Kidney tubule cell (primary cell): ENCODE measurements around the gene CACNB4.

Experiments
- DNase-seq: peaks from one replicate; pipeline ENCODE4 v3.0.0-alpha.2; 2018; ENCODE audit warnings: low spot score

CACNB4 gene

DNA sequence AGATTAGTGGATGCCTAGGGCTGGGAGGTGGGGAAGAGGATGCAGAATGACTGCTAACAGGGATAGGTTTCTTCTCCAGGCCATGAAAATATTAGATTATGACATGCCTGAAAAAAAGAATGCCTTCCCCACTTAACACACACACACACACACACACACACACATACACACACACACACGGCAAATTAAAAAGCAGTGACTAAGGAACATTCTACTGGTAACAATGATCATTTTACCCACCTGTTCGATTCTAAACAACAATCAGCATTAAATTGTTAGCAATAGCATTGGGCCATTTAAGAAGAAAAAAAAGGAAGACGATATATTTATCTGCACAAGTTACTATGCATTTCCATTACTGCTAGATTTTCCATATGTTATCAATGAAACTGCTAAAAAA lies 10.8 kb downstream of the CACNB4 start:
- no peak for DNase-seq

DNA sequence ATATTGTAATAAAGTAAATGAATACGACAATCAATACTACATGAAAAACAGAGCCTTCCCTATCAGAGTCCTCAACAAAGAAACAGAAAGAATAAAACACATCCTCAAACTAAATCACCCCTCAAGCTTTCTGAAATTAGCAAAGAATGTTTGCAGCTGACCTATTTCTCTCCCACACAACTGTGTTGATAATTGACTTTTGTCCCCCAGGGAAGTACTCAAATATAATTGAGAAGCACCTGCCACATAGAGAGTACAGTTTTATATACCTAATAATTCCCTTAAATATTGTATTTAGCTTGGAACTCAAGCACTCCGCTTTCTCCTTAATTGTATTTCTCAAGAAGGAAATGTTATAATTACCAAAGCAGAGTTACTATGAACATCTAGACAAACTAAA lies 12.6 kb downstream of the CACNB4 start:
- no peak for DNase-seq

- no peak for DNase-seq
Measured at GRCh38 chr2:152084076-152084475, 14.8 kb downstream of the CACNB4 start.

- DNase-seq, result no peak
Measured at GRCh38 chr2:152083202-152083875, 15.5 kb downstream of the CACNB4 start.

DNA sequence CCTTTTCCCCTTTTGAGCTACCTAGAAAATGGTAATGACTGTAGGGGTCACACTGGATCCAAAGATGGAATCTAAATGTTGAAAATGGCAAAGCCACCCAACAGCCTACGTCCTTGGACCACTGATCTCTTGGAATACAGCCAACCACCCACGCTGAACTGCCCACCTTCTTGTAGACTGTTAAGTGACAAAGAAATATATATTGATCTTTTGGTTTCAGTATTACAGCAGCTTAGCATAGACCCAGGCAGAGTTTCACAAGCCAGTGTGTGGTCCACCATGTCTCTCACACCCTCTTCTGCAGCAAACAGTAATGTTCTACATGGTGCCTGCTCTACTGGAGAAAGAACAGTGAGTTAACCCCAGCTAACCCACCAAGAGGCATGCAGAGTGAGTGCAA lies 20.2 kb downstream of the CACNB4 start:
- no peak for DNase-seq

GRCh38 chr2:152078023-152078422 lies 20.8 kb downstream of the CACNB4 start:
- DNase-seq, result no peak

- no peak for DNase-seq
Measured at GRCh38 chr2:152075461-152076050, 23.3 kb downstream of the CACNB4 start.

DNA sequence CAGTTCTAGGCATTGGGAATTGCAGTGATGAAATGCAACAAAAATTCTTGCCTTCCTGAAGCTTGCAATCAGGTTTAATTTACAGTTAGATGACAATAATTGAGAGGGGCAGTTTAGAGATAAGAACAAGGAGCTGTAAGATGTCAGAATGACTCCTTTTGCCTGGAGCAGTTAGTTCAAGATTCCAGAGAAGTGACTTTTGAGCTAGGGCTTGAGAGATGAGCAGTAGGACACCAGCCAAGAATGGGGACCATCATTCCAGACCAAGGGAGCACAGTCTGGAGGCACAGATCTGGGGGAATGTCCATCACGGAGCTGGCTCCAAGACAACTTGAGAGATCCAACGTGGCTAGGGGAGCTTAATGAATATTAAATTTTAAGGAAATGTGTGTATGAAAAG lies 26.8 kb downstream of the CACNB4 start:
- no peak for DNase-seq

DNA sequence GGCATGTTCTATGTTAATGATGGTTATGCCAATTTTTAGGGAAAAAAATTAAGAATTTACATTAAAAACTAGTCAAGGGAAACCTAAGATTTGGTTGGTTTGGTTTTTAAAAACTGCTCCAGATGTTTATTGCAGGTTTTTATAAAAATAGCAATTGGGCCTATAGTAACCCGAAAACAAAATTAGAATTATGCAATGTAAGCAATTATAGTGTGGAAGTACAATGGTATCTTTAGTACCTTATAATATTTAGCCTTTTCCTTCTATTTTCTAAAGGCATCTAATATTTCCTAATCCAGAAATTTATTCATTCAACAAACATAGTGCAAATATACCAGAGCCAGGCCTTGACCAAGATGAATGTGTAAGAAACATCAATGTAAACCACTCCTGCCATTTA lies 27.3 kb downstream of the CACNB4 start:
- no peak for DNase-seq

- DNase-seq, result no peak
Measured at GRCh38 chr2:152071092-152071491, 27.8 kb downstream of the CACNB4 start.

DNA sequence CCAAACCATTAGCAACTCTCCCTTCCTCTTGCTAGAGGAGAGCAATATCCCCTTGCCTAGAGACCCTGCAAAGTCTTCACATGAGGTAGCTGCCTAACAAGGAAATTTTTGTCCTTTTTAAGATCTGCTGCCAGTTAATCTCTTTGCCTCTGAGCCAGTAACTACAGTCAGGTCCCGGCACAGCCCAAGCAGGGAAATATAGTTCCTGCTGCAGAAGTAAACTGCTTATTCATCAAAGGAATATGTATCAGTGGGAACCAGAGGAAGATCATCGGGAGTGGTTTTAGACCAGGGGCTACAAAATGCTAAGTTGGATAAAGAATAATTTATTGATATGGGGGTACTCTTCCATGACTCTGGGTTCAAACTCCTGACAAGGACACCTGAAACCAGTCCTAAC lies 30.6 kb downstream of the CACNB4 start:
- no peak for DNase-seq

GRCh38 chr2:152067823-152068222 lies 31.0 kb downstream of the CACNB4 start:
- no peak for DNase-seq

DNA sequence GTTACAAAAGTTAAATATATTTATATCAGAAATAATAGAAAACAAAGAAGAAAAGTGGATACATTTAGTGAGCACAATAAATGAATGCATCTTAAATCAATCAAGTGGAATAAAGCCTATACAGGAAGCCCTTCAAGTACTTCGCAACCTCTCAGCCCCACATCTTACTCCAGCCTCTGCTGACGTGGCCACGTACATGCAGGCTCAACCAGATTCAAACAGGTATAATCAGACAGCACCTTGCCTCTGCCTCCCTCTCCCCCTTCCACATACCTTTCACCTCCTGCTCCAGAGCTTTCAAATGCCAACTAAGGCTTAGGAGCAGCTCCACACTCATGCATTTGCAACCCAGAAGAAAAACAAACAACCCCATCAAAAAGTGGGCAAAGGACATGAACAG lies 32.9 kb downstream of the CACNB4 start:
- no peak for DNase-seq

GRCh38 chr2:152064001-152064400 lies 34.8 kb downstream of the CACNB4 start:
- DNase-seq, result no peak

- DNase-seq, result no peak
Measured at GRCh38 chr2:152063325-152063924, 35.4 kb downstream of the CACNB4 start.

DNA sequence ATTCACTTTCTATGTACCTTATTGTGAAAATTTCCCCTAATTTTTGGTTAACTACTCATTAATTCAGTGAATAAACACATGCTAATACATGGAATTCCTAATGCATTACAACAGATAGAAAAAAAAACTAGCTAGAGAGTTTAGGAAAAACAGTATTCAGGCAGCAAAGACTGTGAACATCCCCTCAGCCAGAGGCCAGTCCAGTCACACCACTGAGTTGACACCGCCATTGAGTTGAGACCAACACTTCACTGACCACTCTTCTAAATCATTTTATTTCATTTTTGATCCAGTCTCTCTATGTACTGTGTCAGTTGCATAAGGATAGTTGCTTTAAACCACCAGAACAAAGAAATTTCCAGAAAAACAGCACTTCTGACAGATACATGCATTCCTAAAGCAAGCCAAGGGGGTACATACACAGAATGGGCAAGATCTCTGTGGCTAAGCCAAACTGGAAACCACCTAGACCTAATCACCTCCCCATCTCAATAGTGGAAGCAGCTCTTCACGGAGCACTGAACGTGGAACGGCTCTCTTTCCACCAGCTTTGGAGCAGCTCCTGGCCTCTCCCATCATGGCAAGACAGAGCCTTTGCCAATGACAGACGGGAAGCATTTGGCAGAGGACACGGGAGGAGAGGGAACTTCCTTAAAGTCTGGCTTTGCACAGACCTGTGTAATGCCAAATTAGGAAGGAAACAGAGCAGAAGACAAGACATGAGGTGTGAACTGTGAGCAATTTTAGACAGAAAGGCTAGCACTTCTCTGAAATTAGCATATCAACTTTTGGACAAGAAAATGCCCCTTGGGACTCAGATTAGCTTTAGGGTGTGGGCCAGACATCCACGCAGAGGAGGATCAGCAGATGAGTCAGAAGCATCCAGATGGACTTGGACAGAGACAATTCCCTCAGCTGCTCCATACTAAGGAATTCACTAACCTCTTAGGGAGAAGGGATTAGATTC lies 36.4 kb downstream of the CACNB4 start:
- DNase-seq, result peak; percentile 19

DNA sequence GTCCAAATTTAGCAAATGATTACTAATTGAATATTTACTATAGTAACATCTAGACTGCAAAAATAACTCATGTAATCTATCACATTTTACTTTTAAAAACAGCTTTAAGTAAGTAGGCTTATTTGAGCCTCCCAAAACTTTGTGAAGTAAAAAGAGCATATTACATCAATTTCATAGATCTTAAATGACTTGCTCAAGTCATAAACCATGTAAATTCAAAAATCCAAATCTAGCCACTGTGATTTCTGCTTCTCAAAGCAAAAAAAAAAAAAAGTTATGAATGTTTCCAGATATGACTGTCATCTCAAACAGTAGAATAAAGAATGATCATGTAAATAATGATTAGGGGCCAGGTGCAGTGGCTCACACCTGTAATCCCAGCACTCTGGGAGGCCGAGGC lies 37.5 kb downstream of the CACNB4 start:
- no peak for DNase-seq

DNA sequence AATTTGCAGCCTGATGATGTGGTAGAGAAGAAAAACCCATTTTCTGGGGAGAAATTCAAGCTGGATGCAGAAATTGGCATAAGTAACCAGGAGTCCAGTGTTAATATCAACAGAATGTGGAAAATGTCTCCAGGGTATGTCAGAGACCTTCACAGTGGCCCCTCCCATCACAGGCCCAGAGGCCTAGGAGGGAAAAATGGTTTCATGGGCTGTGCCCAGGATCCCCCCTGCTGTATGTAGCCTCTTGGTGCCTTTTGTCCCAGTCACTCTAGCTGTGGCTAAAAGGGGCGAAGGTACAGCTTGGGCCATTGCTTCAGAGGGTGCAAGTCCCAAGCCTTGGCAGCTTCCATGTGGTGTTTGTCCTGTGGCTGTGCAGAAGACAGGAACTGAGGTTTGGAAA lies 40.2 kb downstream of the CACNB4 start:
- no peak for DNase-seq

GRCh38 chr2:152056418-152056817 lies 42.4 kb downstream of the CACNB4 start:
- DNase-seq, result peak; percentile 64

DNA sequence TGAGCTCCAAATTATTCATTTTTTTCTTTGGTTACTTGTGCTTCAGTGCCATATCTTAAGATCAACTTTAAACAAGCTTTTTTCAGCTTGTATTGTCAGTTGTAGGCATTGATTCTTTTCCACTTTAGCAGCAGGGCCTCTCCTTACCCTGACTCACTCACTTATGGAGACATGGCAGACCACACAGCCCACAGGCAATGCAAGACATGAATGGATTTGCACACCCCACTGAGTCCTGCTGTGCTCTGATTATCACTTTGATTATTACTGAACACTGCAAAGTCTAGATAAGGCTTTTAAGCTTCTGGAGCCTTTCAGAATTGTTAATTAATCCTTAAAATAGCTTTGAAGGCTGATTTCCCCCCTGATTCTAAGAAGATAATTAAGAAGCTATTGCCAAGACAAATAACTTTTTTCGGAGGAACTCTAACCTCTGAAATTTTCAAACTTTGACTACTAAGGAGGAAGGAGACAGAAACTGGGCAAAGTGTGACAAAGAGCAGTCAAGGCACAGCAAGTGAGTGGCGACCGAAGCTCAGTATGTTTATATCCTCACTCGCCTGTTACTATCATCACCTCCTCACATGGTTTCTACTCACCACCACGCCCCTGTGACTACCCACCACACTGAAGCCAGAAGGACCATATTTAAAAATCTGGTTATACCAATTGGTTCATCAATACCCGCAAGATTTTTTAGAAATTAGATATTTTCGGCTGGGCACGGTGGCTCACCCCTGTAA lies 43.3 kb downstream of the CACNB4 start:
- peak; percentile 73 for DNase-seq

DNA sequence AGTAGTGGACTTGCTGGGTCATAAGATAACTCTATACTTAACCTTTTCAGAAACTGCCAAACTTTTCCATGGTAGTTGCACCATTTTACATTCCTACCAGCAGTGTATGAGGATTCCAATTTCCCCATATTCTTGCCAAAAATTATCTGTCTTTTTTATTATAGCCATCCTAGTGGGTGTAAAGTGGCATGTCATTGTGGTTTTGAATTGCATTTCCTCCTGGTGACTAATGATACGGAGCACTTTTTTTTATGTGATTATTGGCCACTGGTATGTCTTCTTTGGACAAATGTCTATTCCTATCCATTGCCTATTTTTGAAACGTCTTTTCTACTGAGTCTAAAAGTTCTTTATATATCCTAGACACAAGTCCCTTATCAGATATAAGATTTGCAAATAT lies 44.3 kb downstream of the CACNB4 start:
- DNase-seq, result peak; percentile 82

- DNase-seq, result no peak
Measured at GRCh38 chr2:152051436-152051835, 47.4 kb downstream of the CACNB4 start.
